ENCODE measurements around the gene RELN.

Gene RELN

GRCh38 chr7:103480771-103481170 lies 508.7 kb downstream of the RELN start:
- no peak for DNase-seq (ENCODE audit: low read depth)

GRCh38 chr7:103474956-103475355 lies 514.5 kb downstream of the RELN start:
- no peak for DNase-seq (ENCODE audit: low read depth)

GRCh38 chr7:103469095-103469948 lies 520.1 kb downstream of the RELN start:
- no peak for DNase-seq (ENCODE audit: low read depth)

- DNase-seq (ENCODE audit: low read depth): no peak
These were observed 522.6 kb downstream of the RELN start for GRCh38 chr7:103466814-103467213.

- no peak for DNase-seq (ENCODE audit: low read depth)
These were observed 527.1 kb downstream of the RELN start for GRCh38 chr7:103462358-103462757.

GRCh38 chr7:103447073-103447960 lies 542.1 kb downstream of the RELN start:
- DNase-seq (ENCODE audit: low read depth): no peak

- no peak for DNase-seq (ENCODE audit: low read depth)
These were observed 543.4 kb downstream of the RELN start, which contains the start of gene SLC26A5 for GRCh38 chr7:103446049-103446520. SLC26A5 (minus strand) TSS chr7:103446207; CDS start chr7:103421514, 24,693 bp downstream.

GRCh38 chr7:103445228-103446048 lies 544.0 kb downstream of the RELN start:
- no peak for DNase-seq (ENCODE audit: low read depth)

GRCh38 chr7:103439661-103440060 lies 549.8 kb downstream of the RELN start:
- DNase-seq (ENCODE audit: low read depth): no peak

GRCh38 chr7:103437623-103438022 lies 551.8 kb downstream of the RELN start:
- no peak for DNase-seq (ENCODE audit: low read depth)

- DNase-seq (ENCODE audit: low read depth): no peak
These were observed 556.7 kb downstream of the RELN start for GRCh38 chr7:103432712-103433111.

GRCh38 chr7:103425177-103425576 lies 564.3 kb downstream of the RELN start:
- no peak for DNase-seq (ENCODE audit: low read depth)

- DNase-seq (ENCODE audit: low read depth): no peak
These were observed 565.8 kb downstream of the RELN start for GRCh38 chr7:103423467-103424179.
